DMS 273 treated with DMSO at 0.1 percent for 48 hours (cell line): ENCODE measurements around the gene TRMT44.

Experiments used
- DNase-seq: peaks from one replicate; lab custom pipeline; 2025; lab: John Stamatoyannopoulos, UW

The TRMT44 gene

GRCh38 chr4:8493484-8493883 is 52.9 kb downstream of the TRMT44 start:
- DNase-seq: no peak

- DNase-seq: no peak
These were observed 53.6 kb downstream of the TRMT44 start for GRCh38 chr4:8494218-8494617.

- DNase-seq: no peak
These were observed 54.5 kb downstream of the TRMT44 start for GRCh38 chr4:8494983-8495548.

DNA sequence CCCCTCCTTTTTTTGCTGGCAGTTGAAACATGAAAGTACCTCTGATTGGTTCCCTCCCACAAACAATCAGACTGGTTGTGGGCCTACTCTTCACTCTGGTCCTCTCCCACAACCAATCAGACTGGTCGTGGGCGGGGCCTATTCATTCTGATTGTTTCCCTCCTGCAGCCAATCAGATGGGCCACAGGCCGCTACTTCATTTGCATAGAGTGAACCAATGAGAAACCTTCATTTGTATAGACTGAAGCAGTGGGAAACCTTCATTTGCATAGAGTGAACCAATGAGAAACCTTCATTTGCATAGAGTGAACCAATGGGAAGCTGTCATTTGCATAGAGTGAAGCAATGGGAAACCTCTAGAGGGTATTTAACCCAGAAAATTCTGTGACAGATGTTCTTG is 55.2 kb downstream of the TRMT44 start:
- no peak for DNase-seq

DNA sequence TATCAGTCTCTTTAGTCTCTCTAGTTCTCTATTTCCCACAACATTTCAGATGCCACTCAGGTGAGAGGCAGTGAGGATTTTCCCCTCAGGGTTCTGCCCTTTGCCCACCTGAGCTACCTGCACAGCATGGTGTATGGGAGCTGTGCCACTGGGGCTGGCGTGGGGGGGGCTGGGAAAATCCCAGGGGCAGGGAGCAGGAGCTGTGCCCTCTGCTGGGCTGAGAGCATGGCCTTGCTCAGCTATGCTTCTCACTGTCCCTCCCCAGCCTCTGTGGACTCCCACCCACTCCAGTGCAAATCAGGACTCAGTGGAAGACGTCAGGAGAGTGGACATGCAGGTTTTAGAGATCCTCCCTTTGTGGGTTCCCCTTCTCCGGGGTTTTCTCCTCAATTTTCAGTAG is 57.2 kb downstream of the TRMT44 start:
- no peak for DNase-seq

- DNase-seq: no peak
These were observed 60.4 kb downstream of the TRMT44 start for GRCh38 chr4:8500966-8501365.

DNA sequence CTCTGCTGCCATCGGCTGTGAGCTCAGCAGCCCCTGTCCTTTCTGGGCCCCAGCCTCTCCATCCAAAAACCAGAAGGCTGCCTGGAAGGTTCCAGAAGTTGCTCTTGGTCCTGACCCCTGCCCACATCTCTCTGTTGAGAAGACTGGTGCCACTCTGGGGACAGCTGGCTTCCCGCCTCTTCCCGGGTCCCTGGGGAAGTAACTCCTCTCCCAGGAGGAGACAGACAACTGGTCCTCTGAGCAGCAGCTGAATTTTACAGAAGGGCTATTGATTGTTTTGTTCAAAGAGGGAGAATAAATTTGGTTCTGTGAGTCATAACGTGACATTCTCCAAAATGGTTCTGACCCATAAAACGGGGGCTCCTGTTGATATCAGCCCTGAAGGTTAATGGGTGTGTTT is 61.2 kb downstream of the TRMT44 start:
- no peak for DNase-seq

DNA sequence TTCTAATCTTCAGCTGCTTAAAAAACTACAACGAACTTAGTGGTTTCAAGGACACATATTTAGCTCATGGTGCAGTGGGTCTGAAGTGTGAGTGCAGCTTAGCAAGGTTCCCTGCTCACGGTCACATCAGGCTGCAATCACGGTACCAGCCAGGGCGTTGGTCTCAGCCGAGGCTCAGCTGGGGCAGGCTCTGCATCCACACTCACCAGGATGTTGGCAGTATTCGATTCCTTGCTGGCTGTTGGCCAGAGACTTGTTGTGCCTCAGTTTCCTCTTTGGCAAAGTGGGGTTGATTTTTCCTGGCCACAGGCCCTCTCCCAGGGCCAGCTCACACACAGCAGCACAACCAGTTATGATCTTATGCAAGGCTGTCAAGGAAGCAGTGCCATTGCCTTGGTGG is 61.8 kb downstream of the TRMT44 start:
- no peak for DNase-seq

GRCh38 chr4:8502836-8503585 is 62.4 kb downstream of the TRMT44 start:
- DNase-seq: no peak

DNA sequence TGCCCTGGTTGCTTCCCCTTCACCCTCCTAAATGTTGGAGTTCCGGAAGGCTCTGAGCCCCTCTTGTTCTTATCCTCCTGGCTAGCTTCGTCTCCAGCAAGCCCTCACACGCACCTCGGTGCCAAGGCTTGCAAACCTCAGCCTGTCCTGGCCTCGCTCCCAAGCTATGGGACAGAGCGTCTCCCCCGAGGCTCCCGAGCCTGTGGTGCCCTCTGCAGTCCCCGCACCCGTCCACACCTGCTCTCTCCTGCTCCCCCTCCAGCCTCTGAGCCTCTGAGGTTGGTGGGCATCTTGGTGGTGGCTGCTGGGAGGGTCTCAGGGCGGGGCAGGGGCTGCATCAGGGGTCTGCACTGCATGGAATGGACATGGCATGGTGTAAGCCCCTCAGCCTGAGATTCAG is 63.2 kb downstream of the TRMT44 start:
- DNase-seq: no peak

DNA sequence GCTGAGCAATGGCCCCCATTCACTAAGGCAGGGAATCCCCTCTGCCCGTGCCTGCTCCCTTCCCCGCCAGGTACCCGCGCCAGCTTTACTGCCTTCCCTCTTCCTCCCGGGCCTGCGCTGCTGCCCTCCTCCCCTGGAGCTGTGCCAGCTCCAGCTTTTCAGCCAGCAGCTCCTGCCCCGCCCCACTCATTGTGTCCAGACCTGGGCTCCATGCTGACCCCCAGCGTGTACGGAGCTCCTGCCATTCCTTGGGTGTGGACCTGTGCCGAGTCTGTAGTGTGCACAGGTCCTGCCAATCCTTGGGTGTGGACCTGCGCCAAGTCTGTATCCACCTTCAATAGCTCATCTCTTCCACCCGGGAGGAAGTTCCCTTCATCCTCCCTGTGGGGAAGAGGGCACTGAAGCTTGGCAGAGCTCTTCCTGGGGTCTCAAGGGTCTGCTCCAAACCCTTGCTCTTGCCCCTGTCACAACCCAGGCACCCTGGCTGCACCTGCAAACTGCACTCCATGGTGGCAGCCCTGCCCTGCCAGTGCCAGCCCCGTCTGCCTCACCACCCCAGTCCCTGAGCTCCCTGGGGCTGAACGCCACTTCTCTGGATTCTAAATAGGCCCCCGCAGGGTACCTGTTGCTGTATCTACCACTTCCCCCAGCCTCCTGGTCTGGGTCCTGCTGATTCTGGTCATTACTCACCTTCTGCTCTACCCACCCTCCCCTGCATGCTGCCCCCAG is 63.9 kb downstream of the TRMT44 start:
- no peak for DNase-seq

DNA sequence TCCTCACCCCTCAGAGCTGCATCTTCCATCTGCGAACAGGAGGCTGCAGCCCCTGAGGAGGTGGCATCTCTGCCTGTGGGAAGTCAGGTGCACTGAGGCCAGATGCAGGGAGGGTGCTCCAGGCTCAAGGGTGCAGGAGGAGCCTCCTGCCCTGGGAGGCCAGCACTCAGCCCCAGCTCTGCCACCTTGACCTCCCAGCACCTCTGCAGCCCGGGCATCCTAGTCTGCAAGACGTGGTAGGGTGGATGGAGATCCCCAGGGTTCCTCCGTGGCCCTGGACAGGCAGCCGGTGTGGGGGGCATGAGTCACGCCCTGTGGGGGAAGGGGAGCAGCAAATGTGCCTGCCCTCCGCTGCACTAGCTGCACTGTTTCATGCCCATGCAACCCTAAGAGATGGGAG is 64.7 kb downstream of the TRMT44 start:
- DNase-seq: no peak

- no peak for DNase-seq
These were observed 65.4 kb downstream of the TRMT44 start for GRCh38 chr4:8506006-8506372.

DNA sequence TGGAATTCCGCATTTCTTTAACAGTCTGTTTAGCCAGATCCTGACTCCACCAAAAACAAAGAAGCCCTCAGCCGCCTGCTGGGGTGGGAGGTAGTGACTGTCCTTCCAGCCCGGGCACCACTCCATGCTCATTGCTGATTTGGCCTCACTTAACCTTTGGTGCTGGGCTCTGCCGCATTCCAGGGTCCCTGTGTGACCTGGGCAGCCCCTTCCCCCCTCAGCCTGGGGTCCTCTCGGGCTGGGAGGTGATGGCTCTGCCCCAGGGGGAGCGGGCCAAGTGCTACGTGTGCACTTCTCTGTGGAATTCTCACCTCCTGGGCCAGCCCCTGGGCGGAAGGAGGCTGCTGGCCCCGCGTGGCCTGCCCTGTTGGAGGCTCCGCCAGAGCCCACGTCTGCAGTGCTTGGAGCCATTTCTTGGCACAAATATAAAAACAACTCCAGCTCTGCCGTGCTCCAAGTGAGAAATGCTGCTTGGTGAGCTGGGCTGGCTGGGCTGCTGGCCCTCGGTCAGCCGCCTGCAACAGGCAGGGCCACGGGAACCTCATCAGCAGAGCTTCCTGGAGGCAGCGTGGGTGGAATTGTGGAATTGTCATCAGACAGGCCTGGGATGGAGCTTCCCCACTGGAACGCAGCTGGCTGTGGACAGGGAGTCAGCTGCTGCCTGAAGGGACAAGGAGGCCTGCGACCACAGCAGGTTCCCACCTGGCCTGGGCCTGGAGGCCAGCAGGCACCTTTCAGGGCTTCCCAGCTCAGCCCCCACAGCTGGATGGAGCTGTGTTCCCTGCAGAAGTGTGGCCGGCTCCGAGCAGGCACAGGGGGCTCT is 66.0 kb downstream of the TRMT44 start:
- no peak for DNase-seq

DNA sequence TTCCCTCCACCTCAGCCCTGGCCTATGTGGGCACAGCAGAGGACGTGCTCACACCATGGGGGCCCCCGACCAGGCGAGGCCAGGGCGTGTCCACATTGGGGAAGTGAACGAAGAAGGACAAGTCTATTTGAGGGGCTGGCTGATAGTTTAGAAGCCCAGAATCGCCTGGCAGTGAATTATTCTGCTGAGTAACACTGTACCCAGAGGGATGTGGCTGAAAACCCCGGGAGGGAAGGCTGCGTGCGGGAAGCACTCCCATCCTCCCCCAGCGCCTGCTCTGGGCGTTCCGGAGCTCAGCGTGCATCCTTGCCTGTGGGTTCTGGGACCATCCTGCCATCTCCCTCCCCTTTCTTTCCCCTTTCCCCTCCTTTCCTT is 66.6 kb downstream of the TRMT44 start:
- DNase-seq: no peak

DNA sequence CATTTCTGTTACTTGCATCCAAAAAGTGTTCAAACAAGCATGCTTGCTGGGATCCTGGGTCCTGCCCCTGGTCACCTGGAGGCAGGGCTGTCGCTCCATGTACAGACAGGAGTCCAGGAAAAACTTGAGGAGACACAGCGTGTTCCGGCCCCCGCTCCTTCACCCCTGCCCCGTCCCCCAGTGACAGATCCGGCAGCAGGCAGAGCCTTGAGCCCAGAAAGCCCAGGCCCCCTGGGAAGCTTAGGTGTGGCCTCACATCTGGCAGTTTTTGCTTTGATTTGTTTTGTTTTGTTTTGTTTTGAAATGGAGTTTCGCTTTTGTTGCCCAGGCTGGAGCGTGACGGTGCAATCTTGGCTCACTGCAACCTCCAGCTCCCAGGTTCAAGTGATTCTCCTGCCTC is 67.0 kb downstream of the TRMT44 start:
- no peak for DNase-seq

DNA sequence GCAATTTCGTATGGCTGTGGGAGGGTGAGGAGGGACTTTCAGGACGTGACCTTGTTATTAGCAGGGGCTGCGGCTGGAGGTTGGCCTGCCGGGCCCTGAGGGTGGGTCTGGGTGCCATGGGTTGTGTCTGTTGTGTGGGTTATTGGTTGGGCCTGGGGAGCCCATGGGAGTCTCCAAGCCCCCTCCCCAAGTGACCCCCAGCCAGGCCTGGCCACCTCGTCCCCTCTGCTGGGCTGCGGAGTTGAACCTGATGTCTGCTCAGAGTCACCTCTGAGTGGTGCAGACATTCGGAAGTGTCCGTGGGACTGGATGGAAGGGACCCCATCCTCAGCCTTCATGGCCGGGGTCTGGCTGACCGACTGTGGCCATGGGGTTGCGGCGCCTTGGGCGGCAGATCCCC is 67.7 kb downstream of the TRMT44 start:
- no peak for DNase-seq

DNA sequence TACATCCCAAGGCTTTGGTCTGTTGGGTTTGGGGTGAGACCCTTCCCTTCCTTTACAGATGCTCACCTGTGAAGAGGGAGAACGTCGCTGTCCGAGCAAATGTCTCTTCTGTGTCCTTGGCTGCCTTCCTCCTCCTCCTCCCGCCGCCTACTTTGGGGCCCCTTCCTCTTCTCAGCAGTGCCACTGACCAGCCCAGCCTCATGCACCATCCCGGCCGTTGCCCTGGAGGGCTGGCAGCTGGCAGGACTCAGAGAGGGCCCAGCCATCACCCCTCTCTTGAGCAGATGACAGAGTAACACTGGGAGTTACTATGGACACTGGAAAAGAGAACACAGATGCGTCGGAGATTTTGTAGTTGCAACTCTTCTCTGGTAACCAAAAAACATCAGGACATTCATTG is 68.2 kb downstream of the TRMT44 start:
- no peak for DNase-seq

GRCh38 chr4:8509311-8509950 is 68.9 kb downstream of the TRMT44 start:
- no peak for DNase-seq

- no peak for DNase-seq
These were observed 69.6 kb downstream of the TRMT44 start for GRCh38 chr4:8510191-8510590.

GRCh38 chr4:8510611-8511285 is 70.2 kb downstream of the TRMT44 start:
- no peak for DNase-seq

DNA sequence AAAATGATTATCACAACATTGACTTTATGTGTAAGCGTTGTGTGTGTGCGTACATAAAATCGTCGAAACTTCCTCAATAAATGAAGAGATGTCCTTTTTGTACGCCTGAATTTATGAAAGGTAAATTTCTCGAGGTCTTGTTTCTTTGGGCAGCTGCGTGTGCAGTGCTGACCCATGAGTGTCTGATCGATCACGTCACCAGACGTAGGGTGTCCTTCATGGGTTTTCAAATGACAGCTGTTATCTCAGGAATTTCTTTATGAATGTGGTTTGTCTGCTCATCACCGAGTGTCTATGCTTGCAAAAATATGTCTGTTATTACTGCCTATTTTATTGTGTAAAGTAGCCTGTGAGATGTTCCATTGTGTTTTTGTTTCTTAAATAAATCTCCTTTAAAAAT is 71.9 kb downstream of the TRMT44 start:
- DNase-seq: no peak
